SK-N-SH (cell line): ENCODE data around the gene AQP4. TPM values are rescaled to one million over a fixed set of nuclear protein-coding genes. Genes with fewer than 3 reads are reported as not detected.

Experiments used
- CTCF ChIA-PET: fragments of 300-600, 350-600 bp; formaldehyde crosslinking; extraction: SDS; loops from one replicate; lab custom pipeline; 2021; lab: Yijun Ruan, JAX
- POLR2A ChIA-PET: fragments of 350-600 bp; sonication (Branson Sonifier 250); formaldehyde crosslinking; extraction: SDS; loops from one replicate; lab custom pipeline; 2020; ENCODE audit warnings: antibody characterized with exemption, inconsistent platforms; lab: Yijun Ruan, JAX
- DNase-seq: peaks from one replicate; pipeline ENCODE4 v3.0.0; 2012
- H2AFZ ChIP-seq: fragments of 200-600 bp; sonication (generic); 2 replicates; pipeline ENCODE4 v1.8.1; 2016; ENCODE audit warnings: antibody characterized with exemption, mild to moderate bottlenecking, low read depth
- H3F3A ChIP-seq: fragments of 200-600 bp; sonication (generic); replicated peaks from 2 replicates; pipeline ENCODE3; 2016; ENCODE audit warnings: antibody characterized with exemption, mild to moderate bottlenecking; ENCODE audit not compliant: insufficient read depth
- H3K27ac ChIP-seq, 2 experiments: fragments of 200-500 bp in 1 of 2; fragments of 200-600 bp in 1 of 2; sonication (Bioruptor generic) in 1 of 2; sonication (generic), shearing (Covaris generic) in 1 of 2; 2 replicates each; pipeline versions ENCODE4 v1.5.1 to v1.6.1; 2014 to 2016; ENCODE audit warnings: low read depth in 2 of 2, inconsistent platforms in 1 of 2, low read length in 1 of 2, mild to moderate bottlenecking in 1 of 2, mixed read lengths in 1 of 2
- H3K27me3 ChIP-seq: fragments of 200-600 bp; sonication (generic), shearing (Covaris generic); 2 replicates; pipeline ENCODE4 v1.6.1; 2016; ENCODE audit warnings: mixed run types; ENCODE audit not compliant: insufficient read depth
- H3K36me3 ChIP-seq, 2 experiments: fragments of 200-500 bp in 1 of 2; fragments of 200-600 bp in 1 of 2; sonication (Bioruptor generic) in 1 of 2; sonication (generic) in 1 of 2; replicated peaks in 1 of 2; 2 replicates each; pipeline versions ENCODE3 to v1.5.1; 2014 to 2016; ENCODE audit warnings: low read length in 1 of 2, mild to moderate bottlenecking in 1 of 2; ENCODE audit not compliant: insufficient read depth in 2 of 2, control insufficient read depth in 1 of 2
- H3K4me1 ChIP-seq, 2 experiments: fragments of 200-500 bp in 1 of 2; fragments of 200-600 bp in 1 of 2; sonication (Bioruptor generic) in 1 of 2; sonication (generic), shearing (Covaris generic) in 1 of 2; 2 replicates each; pipeline versions ENCODE4 v1.5.1 to v1.6.1; 2014 to 2016; ENCODE audit warnings: low read depth in 1 of 2, low read length in 1 of 2, mixed run types in 1 of 2; ENCODE audit not compliant: insufficient read depth in 2 of 2, control insufficient read depth in 1 of 2
- H3K4me2 ChIP-seq: fragments of 200-600 bp; sonication (generic), shearing (Covaris generic); 2 replicates; pipeline ENCODE4 v1.6.1; 2017; ENCODE audit warnings: mixed run types
- H3K4me3 ChIP-seq, 2 experiments: fragments of 200-500 bp in 1 of 2; fragments of 200-600 bp in 1 of 2; sonication (Bioruptor generic) in 1 of 2; sonication (generic), shearing (Covaris generic) in 1 of 2; 2 replicates each; pipeline versions ENCODE4 v1.5.1 to v1.8.1; 2014 to 2016; ENCODE audit warnings: low read depth in 2 of 2, inconsistent platforms in 1 of 2, low read length in 1 of 2, mild to moderate bottlenecking in 1 of 2, mixed read lengths in 1 of 2, moderate library complexity in 1 of 2
- H3K79me2 ChIP-seq: fragments of 200-600 bp; sonication (generic); 2 replicates; pipeline ENCODE4 v1.8.1; 2017; ENCODE audit warnings: mild to moderate bottlenecking; ENCODE audit not compliant: insufficient read depth
- H3K9ac ChIP-seq: fragments of 200-600 bp; sonication (generic); 2 replicates; pipeline ENCODE4 v1.6.1; 2017; ENCODE audit warnings: mixed run types
- H3K9me2 ChIP-seq: fragments of 200-600 bp; sonication (generic); 2 replicates; pipeline ENCODE4 v1.6.1; 2017; ENCODE audit warnings: mixed run types
- H3K9me3 ChIP-seq: fragments of 200-600 bp; sonication (generic); 2 replicates; pipeline ENCODE4 v1.6.1; 2017; ENCODE audit warnings: mixed run types, mild to moderate bottlenecking, moderate library complexity
- H4K20me1 ChIP-seq: fragments of 200-600 bp; sonication (generic); 2 replicates; pipeline ENCODE4 v1.6.1; 2017; ENCODE audit warnings: mild to moderate bottlenecking, mixed run types; ENCODE audit not compliant: insufficient read depth
- FOXJ3 ChIP-seq: sonication (generic); formaldehyde crosslinking; IDR thresholded peaks from 2 replicates; pipeline ENCODE4 v1.5.1; 2020; ENCODE audit warnings: mild to moderate bottlenecking, missing genetic modification reagents
- FOXM1 ChIP-seq: IDR thresholded peaks from 2 replicates; pipeline ENCODE4 v1.4.0; 2012; ENCODE audit warnings: low read depth, mild to moderate bottlenecking
- GATA2 ChIP-seq: sonication (generic); formaldehyde crosslinking; IDR thresholded peaks from 2 replicates; pipeline ENCODE4 v1.5.0; 2020; ENCODE audit warnings: mild to moderate bottlenecking, missing genetic modification reagents
- MEF2A ChIP-seq: IDR thresholded peaks from 2 replicates; pipeline ENCODE4 v1.4.0; 2012; ENCODE audit warnings: low read depth, borderline replicate concordance
- MXI1 ChIP-seq: IDR thresholded peaks from 2 replicates; pipeline ENCODE4 v1.6.1; 2012; ENCODE audit warnings: mild to moderate bottlenecking, low read depth, low read length, improper control_type of control experiment
- NFIC ChIP-seq: IDR thresholded peaks from 2 replicates; pipeline ENCODE4 v1.4.0; 2012; ENCODE audit warnings: borderline replicate concordance
- RAD21 ChIP-seq: IDR thresholded peaks from 2 replicates; pipeline ENCODE4 v1.6.1; 2012; ENCODE audit warnings: mild to moderate bottlenecking, low read length
- SMC3 ChIP-seq: IDR thresholded peaks from 2 replicates; pipeline ENCODE4 v1.6.1; 2012; ENCODE audit warnings: low read depth, low read length, improper control_type of control experiment
- USF1 ChIP-seq: IDR thresholded peaks from 2 replicates; pipeline ENCODE4 v1.4.0; 2012; ENCODE audit warnings: low read depth, borderline replicate concordance
- YY1 ChIP-seq: IDR thresholded peaks from 2 replicates; pipeline ENCODE4 v1.4.0; 2012; ENCODE audit warnings: low read depth, mild to moderate bottlenecking
- WGBS: methylation state at CpG from one replicate; pipeline ENCODE4 v1.1.6; 2017; ENCODE audit warnings: low lambda C conversion rate; 5-methylcytosine and 5-hydroxymethylcytosine counted together
- polyA plus RNA-seq, 3 experiments: library from polyadenylated mRNA; depleted of rRNA; stranded (reverse); fragments of >200 nt; gene quantifications; 2 replicates each; pipeline ENCODE4 v1.2.3, GENCODE V29; 2012

AQP4 gene
- polyA plus RNA-seq, 1 of the 3 experiments (the other 2 are of a cell fraction) = not detected

- TF ChIP-seq SMC3 (peak; percentile 3; the same call in 1 of the 2 replicates), RAD21 (peak; percentile 16; the same call in 1 of the 2 replicates), FOXM1 (no peak), MEF2A (no peak), NFIC (no peak), GATA2 (no peak), MXI1 (peak; percentile 21; the same call in 1 of the 2 replicates), FOXJ3 (CRISPR knock-in tag) (peak; percentile 57; the same call in 1 of the 2 replicates)
- TF ChIP-seq, all 33 proteins: peak for 4
- Histone ChIP-seq H3K4me3 (peak overlapping the region in 1 of 2 experiments; percentile 46; a peak in 2 of 4 replicates), H3K4me1 (peaks cover 0 to 4% of the 10 kb centered on the region in 2 experiments; a peak in 1 of 4 replicates), H3K9ac (no peak overlapping the region), H3K9me3 (no peaks in the 10 kb centered on the region), H3K27ac (no peak overlapping the region), H2AFZ (no peak overlapping the region), H3F3A (no peaks in the 10 kb centered on the region), H3K9me2 (no peaks in the 10 kb centered on the region), H3K36me3 (no peaks in the 10 kb centered on the region), H3K4me2 (peak overlapping the region; percentile 37; the same call in 1 of the 2 replicates), H3K79me2 (no peaks in the 10 kb centered on the region), H4K20me1 (no peaks in the 10 kb centered on the region), H3K27me3 (peaks cover 7% of the 10 kb centered on the region; the same call in 1 of the 2 replicates)
- DNase-seq = peak; percentile 78
- POLR2A ChIA-PET = no interaction called here
- CTCF ChIA-PET = interaction anchor here (0.6 to 2.1 kb wide), 4 partner anchors 8 to 214 kb away, joined by 3 to 6 read pairs (median 3); no protein-coding TSS in a partner anchor
- WGBS = 13% methylated on average over 28 of the region's 40 CpGs
These were observed 2.2 kb downstream of the AQP4 start for GRCh38 chr18:26863122-26863879.

GRCh38 chr18:26862084-26862483 lies 3.4 kb downstream of the AQP4 start:
- Histone ChIP-seq H3K9me2 (no peaks in the 10 kb centered on the region), H3K9me3 (no peaks in the 10 kb centered on the region), H3K4me3 (no peak overlapping the region), H3K9ac (no peak overlapping the region), H4K20me1 (no peaks in the 10 kb centered on the region), H3F3A (no peaks in the 10 kb centered on the region), H3K79me2 (no peaks in the 10 kb centered on the region), H3K36me3 (no peaks in the 10 kb centered on the region), H3K27me3 (peaks cover 7% of the 10 kb centered on the region; the same call in 1 of the 2 replicates), H3K4me2 (no peak overlapping the region), H3K27ac (no peak overlapping the region), H2AFZ (no peak overlapping the region), H3K4me1 (peaks cover 0 to 4% of the 10 kb centered on the region in 2 experiments; a peak in 1 of 4 replicates)
- POLR2A ChIA-PET = no interaction called here
- 49% methylated on average over 5 of the region's 5 CpGs for WGBS
- DNase-seq = no peak
- no peak for TF ChIP-seq MXI1
- TF ChIP-seq USF1 = no peak
- TF ChIP-seq YY1 = no peak
- CTCF ChIA-PET = interaction anchor here (2.1 kb wide), 1 partner anchor 144 kb away, joined by 6 read pairs; no protein-coding TSS in a partner anchor
